Calu3 (cell line): Measurements from ENCODE around the gene NKTR. TPM values are rescaled to one million over a fixed set of nuclear protein-coding genes. Genes with fewer than 3 reads are reported as not detected.

Experiments used
- BruUV-seq: library from RNA; stranded (reverse); fragments of 400-500 nt; replicated peaks from 2 replicates; lab custom pipeline; 2021; lab: Mats Ljungman, UMichigan
- CTCF ChIA-PET: fragments of 300-600 bp; sonication (Branson Sonifier 250); formaldehyde crosslinking; loops from one replicate; lab custom pipeline; 2022; ENCODE audit warnings: antibody characterized with exemption; lab: Charles Lee
- DNase-seq: peaks from one replicate; pipeline ENCODE4 v3.0.0; 2022
- H3K27ac Mint-ChIP-seq: one replicate; pipeline ENCODE4 v1.8.0; 2022; ENCODE audit warnings: mixed read lengths; ENCODE audit not compliant: unreplicated experiment
- H3K27me3 Mint-ChIP-seq: one replicate; pipeline ENCODE4 v1.8.0; 2022; ENCODE audit warnings: mixed read lengths; ENCODE audit not compliant: unreplicated experiment
- H3K36me3 Mint-ChIP-seq: one replicate; pipeline ENCODE4 v1.8.0; 2022; ENCODE audit warnings: mild to moderate bottlenecking, moderate library complexity, mixed read lengths; ENCODE audit not compliant: insufficient read depth, unreplicated experiment
- H3K4me1 Mint-ChIP-seq: one replicate; pipeline ENCODE4 v1.8.0; 2022; ENCODE audit warnings: mild to moderate bottlenecking, low read depth, mixed read lengths; ENCODE audit not compliant: unreplicated experiment
- H3K4me3 Mint-ChIP-seq: one replicate; pipeline ENCODE4 v1.8.0; 2022; ENCODE audit warnings: mild to moderate bottlenecking, low read depth, moderate library complexity, mixed read lengths; ENCODE audit not compliant: unreplicated experiment
- H3K9me3 Mint-ChIP-seq: one replicate; pipeline ENCODE4 v1.8.0; 2022; ENCODE audit warnings: low read depth, mixed read lengths; ENCODE audit not compliant: unreplicated experiment
- intact Hi-C: fragments of 100-400 bp; cut with micrococcal nuclease; formaldehyde crosslinking; loops from one replicate; pipeline ENCODE4 v1.10.0; 2022; ENCODE audit not compliant: unreplicated experiment
- total RNA-seq: library from RNA; stranded (reverse); gene quantifications from 2 replicates; pipeline ENCODE4 v1.2.3, GENCODE V29; 2022
- TF ChIP-seq, protein P1 (sequence below): fragments of 200-600 bp; IDR thresholded peaks from one replicate; pipeline ENCODE4 v1.8.0; 2022; ENCODE audit warnings: antibody characterized with exemption; ENCODE audit not compliant: unreplicated experiment

NKTR gene
- total RNA-seq, 1 experiment from 2014 or later, result 70.0 TPM

DNA sequence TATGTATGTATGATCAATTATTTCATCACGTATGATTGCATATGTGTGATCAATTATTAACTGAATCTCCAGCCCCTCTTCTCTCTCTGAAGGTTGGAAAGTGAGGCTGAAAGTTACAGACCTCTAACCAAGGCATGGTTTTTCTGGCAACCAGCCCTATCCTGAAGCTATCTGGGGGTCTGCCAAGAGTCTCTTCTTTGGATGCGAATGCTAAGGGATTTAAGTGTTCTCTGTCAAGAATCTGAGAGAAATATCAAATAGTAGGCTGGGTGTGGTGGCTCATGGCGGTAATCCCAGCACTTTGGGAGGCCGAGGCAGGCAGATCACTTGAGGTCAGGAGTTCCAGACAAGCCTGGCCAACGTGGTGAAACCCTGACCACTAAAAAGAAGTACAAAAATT, 8.1 kb downstream of the NKTR start:
- TF ChIP-seq, protein P1, sequence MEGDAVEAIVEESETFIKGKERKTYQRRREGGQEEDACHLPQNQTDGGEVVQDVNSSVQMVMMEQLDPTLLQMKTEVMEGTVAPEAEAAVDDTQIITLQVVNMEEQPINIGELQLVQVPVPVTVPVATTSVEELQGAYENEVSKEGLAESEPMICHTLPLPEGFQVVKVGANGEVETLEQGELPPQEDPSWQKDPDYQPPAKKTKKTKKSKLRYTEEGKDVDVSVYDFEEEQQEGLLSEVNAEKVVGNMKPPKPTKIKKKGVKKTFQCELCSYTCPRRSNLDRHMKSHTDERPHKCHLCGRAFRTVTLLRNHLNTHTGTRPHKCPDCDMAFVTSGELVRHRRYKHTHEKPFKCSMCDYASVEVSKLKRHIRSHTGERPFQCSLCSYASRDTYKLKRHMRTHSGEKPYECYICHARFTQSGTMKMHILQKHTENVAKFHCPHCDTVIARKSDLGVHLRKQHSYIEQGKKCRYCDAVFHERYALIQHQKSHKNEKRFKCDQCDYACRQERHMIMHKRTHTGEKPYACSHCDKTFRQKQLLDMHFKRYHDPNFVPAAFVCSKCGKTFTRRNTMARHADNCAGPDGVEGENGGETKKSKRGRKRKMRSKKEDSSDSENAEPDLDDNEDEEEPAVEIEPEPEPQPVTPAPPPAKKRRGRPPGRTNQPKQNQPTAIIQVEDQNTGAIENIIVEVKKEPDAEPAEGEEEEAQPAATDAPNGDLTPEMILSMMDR, result no peak
- peaks cover 25% of the 10 kb centered on the region for H3K36me3 Mint-ChIP-seq
- no peak overlapping the region for H3K4me3 Mint-ChIP-seq

DNA sequence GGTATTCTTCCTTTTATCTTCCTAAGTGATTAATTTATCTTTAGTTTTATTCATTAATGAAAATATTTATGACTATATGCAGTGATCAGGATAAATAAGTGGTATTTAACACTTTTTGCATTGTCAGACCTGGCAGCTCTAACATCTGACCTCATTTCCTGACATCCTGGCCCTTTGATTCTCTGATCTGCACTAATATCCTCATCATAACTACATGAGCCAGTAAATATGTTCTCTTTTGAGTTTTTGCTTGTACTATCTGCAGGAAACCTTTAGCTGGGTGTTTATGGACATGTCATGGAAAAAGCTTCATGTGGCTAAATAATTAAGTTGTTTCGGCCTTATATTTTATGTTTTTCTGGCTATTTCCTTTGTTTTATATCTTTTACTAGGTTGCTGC, 10.5 kb downstream of the NKTR start:
- Mint-ChIP-seq H3K27me3 (no peaks in the 10 kb centered on the region), H3K9me3 (no peaks in the 10 kb centered on the region), H3K36me3 (peaks cover 15% of the 10 kb centered on the region), H3K4me3 (no peak overlapping the region), H3K27ac (no peak overlapping the region), H3K4me1 (peaks cover 11% of the 10 kb centered on the region)
- DNase-seq, result no peak
- intact Hi-C loops, result no loop called here
- no TSS peak for BruUV-seq
- TF ChIP-seq, protein P1, result no peak
- CTCF ChIA-PET, result no interaction called here

More for the DNA sequence above, 8.1 kb downstream of the NKTR start:
- H3K27ac Mint-ChIP-seq, result no peak overlapping the region
- DNase-seq, result no peak
- peaks cover 17% of the 10 kb centered on the region for H3K4me1 Mint-ChIP-seq
- intact Hi-C loops, result no loop called here
- H3K27me3 Mint-ChIP-seq, result no peaks in the 10 kb centered on the region
- CTCF ChIA-PET, result interaction anchor here (1.0 kb wide), 1 partner anchor 18 kb away, joined by 3 read pairs; the partner anchor contains the start of gene SS18L2
- H3K9me3 Mint-ChIP-seq, result no peaks in the 10 kb centered on the region
- no TSS peak for BruUV-seq

- intact Hi-C loops, result no loop called here
- H3K27ac Mint-ChIP-seq, result no peak overlapping the region
- peaks cover 10% of the 10 kb centered on the region for H3K4me1 Mint-ChIP-seq
- no peaks in the 10 kb centered on the region for H3K27me3 Mint-ChIP-seq
- TF ChIP-seq, protein P1, result no peak
- H3K9me3 Mint-ChIP-seq, result no peaks in the 10 kb centered on the region
- no TSS peak for BruUV-seq
- peaks cover 11% of the 10 kb centered on the region for H3K36me3 Mint-ChIP-seq
- CTCF ChIA-PET, result interaction anchor here (1.6 kb wide), 1 partner anchor 31 kb away, joined by 4 read pairs; the partner anchor contains the start of gene SEC22C
- no peak overlapping the region for H3K4me3 Mint-ChIP-seq
- no peak for DNase-seq
Measured at GRCh38 chr3:42612217-42612616, 11.7 kb downstream of the NKTR start.

GRCh38 chr3:42612928-42613327, 12.4 kb downstream of the NKTR start:
- CTCF ChIA-PET, result interaction anchor here (1.5 to 1.6 kb wide), 2 partner anchors 22 to 32 kb away, joined by 4 to 5 read pairs; partner anchors contain the start of genes SEC22C and SS18L2
- intact Hi-C loops, result no loop called here
- no peaks in the 10 kb centered on the region for H3K9me3 Mint-ChIP-seq
- BruUV-seq, result no TSS peak
- H3K4me3 Mint-ChIP-seq, result no peak overlapping the region
- H3K36me3 Mint-ChIP-seq, result peaks cover 8% of the 10 kb centered on the region
- no peaks in the 10 kb centered on the region for H3K27me3 Mint-ChIP-seq
- TF ChIP-seq, protein P1, result no peak
- H3K27ac Mint-ChIP-seq, result no peak overlapping the region
- no peak for DNase-seq
- peaks cover 10% of the 10 kb centered on the region for H3K4me1 Mint-ChIP-seq
